ENCODE results near the gene FBXW8.

DNA sequence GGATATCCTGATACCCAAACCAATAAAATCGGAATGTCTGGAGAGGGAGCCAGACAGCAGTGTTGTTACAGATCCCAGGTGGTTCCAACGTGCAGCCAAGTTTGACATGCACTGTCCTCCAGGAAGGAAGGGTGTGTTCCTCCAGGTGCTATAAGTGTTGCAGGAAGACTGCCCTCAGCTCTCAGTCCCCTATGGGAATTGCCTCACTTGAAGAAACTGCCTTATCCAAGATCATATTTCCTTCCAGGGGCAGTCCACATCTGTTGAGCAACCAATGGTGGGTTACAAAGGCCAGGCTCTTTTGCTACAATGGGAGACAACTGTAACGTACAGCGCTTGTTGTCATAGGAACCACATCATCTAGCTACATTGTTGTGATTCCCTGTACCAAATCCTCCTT, 13.3 kb upstream of the FBXW8 start:
- TF ChIP-seq CTCF (IDR thresholded peaks at IDR 0.05) (no peak), POLR2A (IDR thresholded peaks at IDR 0.05) (no peak)
